GM12878 (cell line): ENCODE measurements around the gene PSMB7. TPM values are rescaled to one million over a fixed set of nuclear protein-coding genes. Genes with fewer than 3 reads are reported as not detected.

Experiments used
- ATAC-seq: fragments of 200-7000 bp; cut with Tn5 transposase; 3 replicates; pipeline ENCODE4 v1.9.1; 2020; ENCODE audit warnings: mild to moderate bottlenecking, moderate library complexity
- BruUV-seq: library from RNA; stranded (reverse); fragments of 400-500 nt; replicated peaks from 2 replicates; lab custom pipeline; 2021; lab: Mats Ljungman, UMichigan
- CTCF ChIA-PET: fragments of 300-600 bp; sonication (Branson Sonifier 250); formaldehyde crosslinking; extraction: SDS; loops from one replicate; lab custom pipeline; 2021; ENCODE audit warnings: inconsistent platforms; lab: Yijun Ruan, JAX
- POLR2A ChIA-PET: fragments of 350-600 bp; formaldehyde crosslinking; extraction: SDS; loops from one replicate; lab custom pipeline; 2021; ENCODE audit warnings: inconsistent platforms; lab: Charles Lee
- RAD21 ChIA-PET: fragments of 300-600 bp; sonication (Branson Sonifier 250); formaldehyde crosslinking; loops from one replicate; lab custom pipeline; 2023; ENCODE audit warnings: antibody characterized with exemption; ENCODE audit not compliant: unreplicated experiment; lab: Charles Lee
- SMC1A ChIA-PET: fragments of 300-600 bp; sonication (Branson Sonifier 250); formaldehyde crosslinking; loops from one replicate; lab custom pipeline; 2023; ENCODE audit not compliant: unreplicated experiment, uncharacterized antibody; lab: Charles Lee
- DNase-seq: peaks from one replicate; pipeline ENCODE4 v3.0.0-alpha.2; 2011; ENCODE audit warnings: low read depth, low spot score
- FAIRE-seq: peaks from 3 replicates; lab custom pipeline; 2011; peaks lifted over from hg19 to GRCh38; lab: Jason Lieb, UNC
- H2AFZ ChIP-seq: 2 replicates; pipeline ENCODE4 v1.6.0; 2011; ENCODE audit warnings: low read depth, low read length, control low read depth; ENCODE audit not compliant: control insufficient read depth
- H3K27ac ChIP-seq: 2 replicates; pipeline ENCODE4 v1.5.1; 2011; ENCODE audit warnings: control low read depth; ENCODE audit not compliant: control insufficient read depth, insufficient read depth
- H3K27me3 ChIP-seq, 2 experiments: replicated peaks in 1 of 2; 2 replicates each; pipeline versions ENCODE4 v1.6.0 to v1.6.1; 2011; ENCODE audit warnings: low read length in 1 of 2; ENCODE audit not compliant: control insufficient read depth in 2 of 2, insufficient read depth in 2 of 2
- H3K36me3 ChIP-seq, 2 experiments: 2 replicates each; pipeline ENCODE4 v1.5.1; 2011; ENCODE audit warnings: low read length in 1 of 2; ENCODE audit not compliant: control insufficient read depth in 2 of 2, insufficient read depth in 2 of 2
- H3K4me1 ChIP-seq: 2 replicates; pipeline ENCODE4 v1.6.1; 2011; ENCODE audit warnings: mild to moderate bottlenecking, low read length, moderate library complexity, mixed read lengths; ENCODE audit not compliant: control insufficient read depth, insufficient read depth
- H3K4me2 ChIP-seq: 2 replicates; pipeline ENCODE4 v1.6.0; 2011; ENCODE audit warnings: control low read depth; ENCODE audit not compliant: control insufficient read depth, insufficient read depth
- H3K4me3 ChIP-seq: fragments of 200-600 bp; sonication (generic); 2 replicates; pipeline ENCODE4 v1.5.1; 2016
- H3K79me2 ChIP-seq: 2 replicates; pipeline ENCODE4 v1.6.0; 2011; ENCODE audit warnings: low read length; ENCODE audit not compliant: control insufficient read depth, insufficient read depth
- H3K9ac ChIP-seq: 2 replicates; pipeline ENCODE4 v1.8.0; 2011; ENCODE audit warnings: low read length, control low read depth, mixed read lengths; ENCODE audit not compliant: control insufficient read depth, insufficient read depth
- H3K9me3 ChIP-seq: replicated peaks from 3 replicates; pipeline ENCODE4 v1.5.1; 2011; ENCODE audit warnings: mild to moderate bottlenecking, low read length; ENCODE audit not compliant: control insufficient read depth, insufficient read depth
- H4K20me1 ChIP-seq: 2 replicates; pipeline ENCODE4 v1.6.0; 2011; ENCODE audit not compliant: control insufficient read depth, insufficient read depth
- E4F1 ChIP-seq: fragments of 450-650 bp; IDR thresholded peaks from 2 replicates; pipeline ENCODE4 v1.6.1; 2018; ENCODE audit warnings: borderline replicate concordance, mild to moderate bottlenecking; ENCODE audit not compliant: partially characterized antibody
- JUND ChIP-seq: IDR thresholded peaks from 2 replicates; pipeline ENCODE4 v1.6.1; 2012; ENCODE audit warnings: low read depth, mild to moderate bottlenecking, low read length, improper control_type of control experiment, moderate library complexity
- PML ChIP-seq: IDR thresholded peaks from 2 replicates; pipeline ENCODE4 v1.6.1; 2012; ENCODE audit warnings: low read length, inconsistent platforms
- SKIL ChIP-seq: fragments of 450-650 bp; IDR thresholded peaks from 2 replicates; pipeline ENCODE4 v1.6.1; 2017; ENCODE audit warnings: mild to moderate bottlenecking, low read depth, inconsistent platforms; ENCODE audit not compliant: poor library complexity, severe bottlenecking
- TCF3 ChIP-seq: IDR thresholded peaks from 2 replicates; pipeline ENCODE4 v1.6.1; 2012; ENCODE audit warnings: low read depth, mild to moderate bottlenecking, low read length, borderline replicate concordance; ENCODE audit not compliant: insufficient read depth
- ZNF274 ChIP-seq: IDR thresholded peaks from one replicate; pipeline ENCODE4 v1.8.0; 2011; ENCODE audit not compliant: insufficient read length, insufficient read depth
- ZNF592 ChIP-seq: fragments of 450-650 bp; IDR thresholded peaks from 2 replicates; pipeline ENCODE4 v1.6.1; 2017; ENCODE audit warnings: mild to moderate bottlenecking, moderate library complexity
- WGBS: methylation state at CpG from one replicate; pipeline ENCODE4 v1.1.6; 2016; ENCODE audit warnings: low lambda C conversion rate; ENCODE audit not compliant: insufficient replicate concordance, insufficient coverage; ENCODE audit errors: missing lambda C conversion rate; 5-methylcytosine and 5-hydroxymethylcytosine counted together
- in situ Hi-C: fragments of 300-500 bp; cut with MboI; formaldehyde crosslinking; loops from 9 replicates; pipeline ENCODE4 v1.14.3; 2018; ENCODE audit warnings: mixed read lengths
- intact Hi-C: fragments of 100-400 bp; cut with micrococcal nuclease; formaldehyde crosslinking; loops from one replicate; pipeline ENCODE4 v1.14.2; 2022; ENCODE audit not compliant: unreplicated experiment
- polyA plus RNA-seq, 11 experiments: library from polyadenylated mRNA; depleted of rRNA in 4 of 11; unstranded in 6 of 11; stranded (reverse) in 5 of 11; fragments of >200 nt; fragmentation: Nextera tagmentation in 4 of 11; fragmentation: Illumina TruSeq in 1 of 11; extraction: Ambion mirVana in 4 of 11; extraction: Trizol in 1 of 11; gene quantifications; 1 replicate in 1 of 11; 2 replicates in 10 of 11; pipeline versions ENCODE4 v1.2.1 to v1.2.3, GENCODE V29; 2011 to 2016; ENCODE audit warnings: inconsistent platforms in 2 of 11, missing spikeins in 2 of 11, low read depth in 1 of 11
- total RNA-seq, 4 experiments: library from RNA; depleted of rRNA in 3 of 4; stranded (reverse); fragments of >200 nt in 3 of 4; fragmentation: Illumina TruSeq in 1 of 4; extraction: Trizol in 1 of 4; gene quantifications; 2 replicates each; pipeline versions ENCODE4 v1.2.1 to v1.2.3, GENCODE V29; 2013 to 2021

Gene PSMB7
- total and polyA plus RNA-seq, 10 of the 15 experiments (the other 5 are each of a cell fraction or from before 2014, with no cell fraction given), result 174 to 564 (median 268) TPM

DNA sequence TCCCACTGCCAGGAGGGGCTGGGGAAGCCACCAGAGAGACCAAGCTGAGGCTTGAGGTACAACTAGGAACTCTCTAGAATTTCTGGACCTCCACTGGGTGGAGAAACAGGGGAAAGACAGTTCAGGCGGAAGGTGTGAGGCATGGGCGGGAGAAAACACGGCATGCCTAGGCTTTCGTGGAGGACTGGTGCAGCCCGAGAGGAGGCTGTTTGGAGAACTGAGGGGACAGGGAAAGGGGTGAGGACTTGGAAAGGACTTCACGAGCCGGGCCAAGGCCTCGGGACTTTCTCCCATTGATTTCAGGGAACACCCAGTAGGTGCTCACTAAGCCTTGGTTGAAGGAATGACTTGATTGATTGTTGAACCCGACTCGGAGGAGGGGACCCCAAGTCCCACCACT is 25.5 kb upstream of the PSMB7 start:
- Histone ChIP-seq H3K4me3 (no peak overlapping the region), H3K4me2 (no peak overlapping the region), H3K27me3 (no peaks in the 10 kb centered on the region), H3K9ac (no peak overlapping the region), H3K79me2 (no peaks in the 10 kb centered on the region), H4K20me1 (no peaks in the 10 kb centered on the region), H2AFZ (no peak overlapping the region), H3K4me1 (peaks cover 9% of the 10 kb centered on the region), H3K27ac (no peak overlapping the region), H3K36me3 (no peaks in the 10 kb centered on the region), H3K9me3 (peaks cover 7% of the 10 kb centered on the region; the same call in 1 of the 3 replicates)
- ChIA-PET SMC1A (no interaction called here), RAD21 (no interaction called here), POLR2A (no interaction called here), CTCF (interaction anchor here (0.7 to 1.8 kb wide), 3 partner anchors 25 to 1003 kb away, joined by 3 to 6 read pairs (median 3); no protein-coding TSS in a partner anchor)
- in situ Hi-C loops (no loop called here), intact Hi-C loops (no loop called here)
- DNase-seq (no peak), FAIRE-seq (no peak), ATAC-seq (no peak)
- WGBS, result 43% methylated on average over 10 of the region's 10 CpGs
- no TSS peak for BruUV-seq
- no peak for TF ChIP-seq ZNF274
- no peak for TF ChIP-seq JUND
- no peak for TF ChIP-seq TCF3
- no peak for TF ChIP-seq SKIL
- TF ChIP-seq PML, result no peak
- no peak for TF ChIP-seq ZNF592
- no peak for TF ChIP-seq E4F1
